ENCODE results near the gene SMIM29.
A peak's percentile ranks its signal among the peaks of the same experiment; 100 is the strongest.

Gene SMIM29

GRCh38 chr6:34239893-34240292 is 8.9 kb downstream of the SMIM29 start:
- no peak for DNase-seq

- no peak for DNase-seq
Observed at GRCh38 chr6:34239500-34239825, 9.3 kb downstream of the SMIM29 start.

GRCh38 chr6:34238585-34239499 is 10.0 kb downstream of the SMIM29 start:
- DNase-seq: no peak

GRCh38 chr6:34237722-34238584 is 10.9 kb downstream of the SMIM29 start:
- no peak for DNase-seq

GRCh38 chr6:34237316-34237721 is 11.5 kb downstream of the SMIM29 start:
- DNase-seq: no peak

- DNase-seq: peak; percentile 75
Observed at GRCh38 chr6:34236443-34237315, 12.1 kb downstream of the SMIM29 start, which contains the start of gene HMGA1. Gene HMGA1, plus strand, starts transcription at chr6:34236873. Its CDS starts 3,908 bp downstream, at chr6:34240781.

GRCh38 chr6:34236131-34236442 is 12.7 kb downstream of the SMIM29 start:
- no peak for DNase-seq

- peak; percentile 56 to 60 for DNase-seq
Observed at GRCh38 chr6:34235307-34236130, 13.3 kb downstream of the SMIM29 start.

- DNase-seq: no peak
Observed at GRCh38 chr6:34234667-34235306, 14.0 kb downstream of the SMIM29 start.

GRCh38 chr6:34233867-34234266 is 14.9 kb downstream of the SMIM29 start:
- no peak for DNase-seq

- DNase-seq: no peak
Observed at GRCh38 chr6:34232901-34233300, 15.9 kb downstream of the SMIM29 start.

GRCh38 chr6:34231566-34232336 is 17.1 kb downstream of the SMIM29 start:
- DNase-seq: no peak

- peak; percentile 49 to 50 for DNase-seq
Observed at GRCh38 chr6:34230653-34231371, 18.0 kb downstream of the SMIM29 start.

GRCh38 chr6:34229877-34230276 is 18.9 kb downstream of the SMIM29 start:
- no peak for DNase-seq

- DNase-seq: peak in 1 of 2 donors; percentile 60
Observed at GRCh38 chr6:34227761-34228421, 20.9 kb downstream of the SMIM29 start.

- DNase-seq: peak; percentile 41 to 53
Observed at GRCh38 chr6:34226731-34227586, 21.8 kb downstream of the SMIM29 start.

- no peak for DNase-seq
Observed at GRCh38 chr6:34226066-34226465, 22.7 kb downstream of the SMIM29 start.

- no peak for DNase-seq
Observed at GRCh38 chr6:34225551-34225950, 23.3 kb downstream of the SMIM29 start.

All from inflammatory macrophage treated with lipopolysaccharide for 1 hour (primary cell).